OCI-LY7 (cell line): ENCODE results near the gene PEPD. TPM values are rescaled to one million over a fixed set of nuclear protein-coding genes. Genes with fewer than 3 reads are reported as not detected.

ENCODE experiments used
- BruUV-seq: library from RNA; stranded (reverse); fragments of 400-500 nt; replicated peaks from 2 replicates; lab custom pipeline; 2021; lab: Mats Ljungman, UMichigan
- CTCF ChIA-PET: fragments of 300-600 bp; sonication (Branson Sonifier 250); formaldehyde crosslinking; loops from one replicate; lab custom pipeline; 2022; ENCODE audit warnings: antibody characterized with exemption; ENCODE audit not compliant: unreplicated experiment; lab: Charles Lee
- POLR2A ChIA-PET: fragments of 300-600 bp; sonication (Branson Sonifier 250); formaldehyde crosslinking; loops from one replicate; lab custom pipeline; 2022; ENCODE audit warnings: antibody characterized with exemption; lab: Charles Lee
- DNase-seq: peaks from one replicate; pipeline ENCODE4 v3.0.0-alpha.2; 2015; ENCODE audit warnings: low spot score
- H2AFZ ChIP-seq: fragments of 200-600 bp; sonication (generic), shearing (Covaris generic); 2 replicates; pipeline ENCODE4 v1.6.1; 2014; ENCODE audit warnings: mild to moderate bottlenecking, antibody characterized with exemption, low read length, moderate library complexity
- H3K27ac ChIP-seq: fragments of 200-600 bp; sonication (generic); 2 replicates; pipeline ENCODE4 v1.5.1; 2014; ENCODE audit warnings: mixed run types, low read depth, mild to moderate bottlenecking, moderate library complexity, low read length, inconsistent platforms; ENCODE audit not compliant: poor library complexity, severe bottlenecking
- H3K36me3 ChIP-seq: fragments of 200-600 bp; sonication (generic); 2 replicates; pipeline ENCODE4 v1.6.1; 2014; ENCODE audit warnings: mild to moderate bottlenecking, antibody characterized with exemption, low read length, moderate library complexity, mixed read lengths; ENCODE audit not compliant: insufficient read depth
- H3K4me1 ChIP-seq: fragments of 200-600 bp; sonication (generic); 2 replicates; pipeline ENCODE4 v1.5.1; 2014; ENCODE audit warnings: mild to moderate bottlenecking, low read length; ENCODE audit not compliant: insufficient read depth, poor library complexity, severe bottlenecking
- H3K4me2 ChIP-seq: fragments of 200-600 bp; sonication (generic); 2 replicates; pipeline ENCODE4 v1.6.1; 2014; ENCODE audit warnings: mild to moderate bottlenecking, low read length
- H3K4me3 ChIP-seq: fragments of 200-600 bp; sonication (generic); 2 replicates; pipeline ENCODE4 v1.5.1; 2014; ENCODE audit warnings: mild to moderate bottlenecking, low read depth, low read length; ENCODE audit not compliant: poor library complexity, severe bottlenecking
- H3K79me2 ChIP-seq: fragments of 200-600 bp; sonication (generic); 2 replicates; pipeline ENCODE4 v1.6.1; 2016; ENCODE audit warnings: low read depth, mild to moderate bottlenecking, low read length, moderate library complexity, mixed read lengths; ENCODE audit not compliant: insufficient read depth
- H3K9me2 ChIP-seq: fragments of 200-600 bp; sonication (generic); 2 replicates; pipeline ENCODE4 v1.6.1; 2016; ENCODE audit warnings: mild to moderate bottlenecking, low read length, mixed read lengths; ENCODE audit not compliant: insufficient read depth
- H3K9me3 ChIP-seq: fragments of 200-600 bp; sonication (generic); 2 replicates; pipeline ENCODE4 v1.6.1; 2014; ENCODE audit warnings: mild to moderate bottlenecking, mixed run types, low read length, mixed read lengths
- H4K20me1 ChIP-seq: fragments of 200-600 bp; sonication (generic); 2 replicates; pipeline ENCODE4 v1.6.1; 2014; ENCODE audit warnings: mild to moderate bottlenecking, antibody characterized with exemption, low read length, moderate library complexity, mixed read lengths; ENCODE audit not compliant: insufficient read depth
- CTCF ChIP-seq: fragments of 200-600 bp; sonication (generic); conservative IDR thresholded peaks from 2 replicates; pipeline ENCODE4 v1.5.1; 2014; ENCODE audit warnings: mild to moderate bottlenecking, antibody characterized with exemption, low read length, moderate library complexity, mixed read lengths
- EZH2phosphoT487 ChIP-seq: fragments of 200-600 bp; sonication (generic); IDR thresholded peaks from 2 replicates; pipeline ENCODE4 v1.6.1; 2018; ENCODE audit warnings: low read depth, borderline replicate concordance, mild to moderate bottlenecking, mixed run types, antibody characterized with exemption, low read length, moderate library complexity, mixed read lengths
- intact Hi-C: fragments of 100-400 bp; cut with micrococcal nuclease; formaldehyde crosslinking; loops from one replicate; pipeline ENCODE4 v1.10.0; 2022; ENCODE audit not compliant: unreplicated experiment
- total RNA-seq, 2 experiments: library from RNA; depleted of rRNA in 1 of 2; stranded (reverse); fragments of >200 nt in 1 of 2; shearing (Covaris generic) in 1 of 2; gene quantifications; 2 replicates each; pipeline ENCODE4 v1.2.3, GENCODE V29; 2014 to 2022

Gene PEPD
- total RNA-seq, 2 experiments from 2014 or later, result 24.4 to 29.7 TPM

GRCh38 chr19:33390908-33391630 lies 130.5 kb downstream of the PEPD start:
- H3K9me2 ChIP-seq, result no peaks in the 10 kb centered on the region
- H3K27ac ChIP-seq, result no peak overlapping the region
- no peak overlapping the region for H3K4me2 ChIP-seq
- H3K4me1 ChIP-seq, result no peaks in the 10 kb centered on the region
- no peaks in the 10 kb centered on the region for H4K20me1 ChIP-seq
- H3K79me2 ChIP-seq, result no peaks in the 10 kb centered on the region
- DNase-seq, result no peak
- H3K36me3 ChIP-seq, result peaks cover under 1% of the 10 kb centered on the region; the same call in 1 of the 2 replicates
- intact Hi-C loops, result no loop called here
- H3K4me3 ChIP-seq, result no peak overlapping the region
- TF ChIP-seq EZH2phosphoT487 (no peak), CTCF (no peak)
- H3K9me3 ChIP-seq, result no peaks in the 10 kb centered on the region
- BruUV-seq, result no TSS peak
- H2AFZ ChIP-seq, result no peak overlapping the region
- ChIA-PET CTCF (no interaction called here), POLR2A (no interaction called here)

- Histone ChIP-seq H3K79me2 (no peaks in the 10 kb centered on the region), H3K9me3 (no peaks in the 10 kb centered on the region), H3K4me3 (no peak overlapping the region), H3K4me1 (no peaks in the 10 kb centered on the region), H3K27ac (no peak overlapping the region), H3K36me3 (peaks cover 3% of the 10 kb centered on the region; the same call in 1 of the 2 replicates), H4K20me1 (no peaks in the 10 kb centered on the region), H3K9me2 (no peaks in the 10 kb centered on the region), H3K4me2 (no peak overlapping the region), H2AFZ (no peak overlapping the region)
- BruUV-seq, result no TSS peak
- no peak for DNase-seq
- ChIA-PET CTCF (no interaction called here), POLR2A (interaction anchor here (0.5 kb wide), 1 partner anchor 767 kb away, joined by 3 read pairs; no protein-coding TSS in a partner anchor)
- intact Hi-C loops, result no loop called here
- TF ChIP-seq EZH2phosphoT487 (no peak), CTCF (no peak)
Measured at GRCh38 chr19:33390101-33390907, 131.3 kb downstream of the PEPD start.
